ENCODE data around the gene DMAC2L. TPM values are rescaled to one million over a fixed set of nuclear protein-coding genes. Genes with fewer than 3 reads are reported as not detected.

DMAC2L gene, protein sequence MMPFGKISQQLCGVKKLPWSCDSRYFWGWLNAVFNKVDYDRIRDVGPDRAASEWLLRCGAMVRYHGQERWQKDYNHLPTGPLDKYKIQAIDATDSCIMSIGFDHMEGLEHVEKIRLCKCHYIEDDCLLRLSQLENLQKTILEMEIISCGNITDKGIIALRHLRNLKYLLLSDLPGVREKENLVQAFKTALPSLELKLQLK
- total RNA-seq, result 5.5 and 9.2 TPM in 2 replicates

DNA sequence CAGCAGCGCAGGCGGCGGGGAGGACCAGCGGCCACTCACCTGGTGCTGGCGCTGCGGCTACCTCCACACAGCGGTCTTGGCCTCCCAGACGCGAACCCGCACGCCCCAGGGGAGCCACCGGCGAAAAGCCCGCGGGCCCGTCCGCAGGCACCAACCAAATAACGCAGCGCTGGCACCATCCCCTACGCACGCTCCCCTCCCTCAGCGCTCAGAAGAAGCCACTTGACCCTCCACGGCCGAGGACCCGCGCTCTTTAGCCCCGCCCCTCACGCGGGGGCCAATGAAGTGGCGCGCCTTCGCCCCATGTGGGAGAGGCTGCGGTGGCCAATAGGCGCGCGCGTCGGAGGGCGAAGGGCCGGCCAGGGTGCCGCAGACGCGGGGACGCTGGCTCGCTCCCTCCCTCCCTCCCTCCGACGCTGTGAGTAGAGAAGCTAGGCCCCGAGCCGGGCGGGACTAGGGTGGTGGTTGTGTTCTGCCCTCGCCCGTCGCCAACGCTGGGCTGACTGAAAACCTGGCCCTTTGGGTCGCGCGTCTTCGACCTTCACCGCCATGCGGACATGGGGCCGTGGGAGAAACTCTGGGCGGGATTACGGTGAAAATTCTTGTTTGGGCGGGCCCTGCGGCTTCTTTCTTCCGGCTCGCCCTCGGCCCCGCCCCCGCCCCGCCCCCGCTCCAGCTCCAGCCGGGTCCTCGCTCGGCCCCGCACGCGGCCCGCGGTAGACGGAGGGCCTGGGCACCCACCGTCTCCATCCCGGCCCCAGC, at the start of gene DMAC2L, which contains the start of gene L2HGDH:
DMAC2L (plus strand) TSS at position 353 of the 762 bp plus-strand sequence. CDS start 9,164 bp downstream, outside the sequence.
L2HGDH (minus strand) TSS at position 258 of the 762 bp plus-strand sequence; CDS start at position 179, 79 bp downstream.

Other genes starting within 250 kb of the DMAC2L start
- gene VCPKMT, start 195.8 kb upstream of the DMAC2L start, total RNA-seq, result 3.6 and 4.5 TPM in 2 replicates
- gene SOS2, start 80.7 kb upstream of the DMAC2L start, total RNA-seq, result 21.7 and 22.2 TPM in 2 replicates
- 7.0 and 12.1 TPM in 2 replicates for gene L2HGDH, start 95 bp upstream of the DMAC2L start, total RNA-seq
- gene CDKL1, start 84.6 kb downstream of the DMAC2L start, total RNA-seq, result 5.3 and 14.2 TPM in 2 replicates
- gene MAP4K5, start 220.2 kb downstream of the DMAC2L start, total RNA-seq, result 32.2 and 58.1 TPM in 2 replicates
- 1.1 and 4.6 TPM in 2 replicates for gene ATL1, start 247.8 kb downstream of the DMAC2L start, total RNA-seq